Measurements from ENCODE around the gene EXOC3.

Gene EXOC3

GRCh38 chr5:456351-457194 lies 13.6 kb downstream of the EXOC3 start:
- H3K27me3 ChIP-seq (ENCODE audit: low read depth): no peaks in the 10 kb centered on the region
- H3K4me3 ChIP-seq: no peak overlapping the region
- no peak for DNase-seq (ENCODE audit: low spot score in 2 of 2)
- H3K4me1 ChIP-seq: peaks cover 7% of the 10 kb centered on the region
- in situ Hi-C loops (cut with MboI; ENCODE audit: low sequenced_read_pairs): no loop called here
- peaks cover 4% of the 10 kb centered on the region; the same call in 1 of the 2 replicates for H3K9me3 ChIP-seq
- peaks cover 35% of the 10 kb centered on the region for H3K36me3 ChIP-seq (replicated peaks)

GRCh38 chr5:457195-457961 lies 14.4 kb downstream of the EXOC3 start:
- Histone ChIP-seq H3K36me3 (replicated peaks) (peaks cover 35% of the 10 kb centered on the region), H3K4me1 (peaks cover 7% of the 10 kb centered on the region)

GRCh38 chr5:458547-459353 lies 15.8 kb downstream of the EXOC3 start:
- in situ Hi-C loops (cut with MboI; ENCODE audit: low sequenced_read_pairs): no loop called here
- peak in 1 of 2 experiments; percentile 3 for DNase-seq (ENCODE audit: low spot score in 2 of 2)
- Histone ChIP-seq H3K36me3 (replicated peaks) (peaks cover 37% of the 10 kb centered on the region), H3K9me3 (no peaks in the 10 kb centered on the region), H3K4me3 (no peak overlapping the region), H3K27me3 (ENCODE audit: low read depth) (no peaks in the 10 kb centered on the region), H3K4me1 (peaks cover 7% of the 10 kb centered on the region)

More at GRCh38 chr5:457195-457961, 14.4 kb downstream of the EXOC3 start:
- DNase-seq (ENCODE audit: low spot score in 2 of 2): no peak
- in situ Hi-C loops (cut with MboI; ENCODE audit: low sequenced_read_pairs): no loop called here
- Histone ChIP-seq H3K9me3 (no peaks in the 10 kb centered on the region), H3K27me3 (ENCODE audit: low read depth) (no peaks in the 10 kb centered on the region), H3K4me3 (no peak overlapping the region)

- in situ Hi-C loops (cut with MboI; ENCODE audit: low sequenced_read_pairs): no loop called here
- Histone ChIP-seq H3K4me1 (peaks cover 4% of the 10 kb centered on the region), H3K27me3 (ENCODE audit: low read depth) (no peaks in the 10 kb centered on the region), H3K9me3 (no peaks in the 10 kb centered on the region), H3K36me3 (replicated peaks) (peaks cover 31% of the 10 kb centered on the region), H3K4me3 (no peak overlapping the region)
- no peak for DNase-seq (ENCODE audit: low spot score in 2 of 2)
Measured at GRCh38 chr5:459562-460272, 16.7 kb downstream of the EXOC3 start.

- no peaks in the 10 kb centered on the region for H3K27me3 ChIP-seq (ENCODE audit: low read depth)
- no peaks in the 10 kb centered on the region for H3K4me1 ChIP-seq
- H3K4me3 ChIP-seq: no peak overlapping the region
- in situ Hi-C loops (cut with MboI; ENCODE audit: low sequenced_read_pairs): no loop called here
- H3K36me3 ChIP-seq (replicated peaks): peaks cover 31% of the 10 kb centered on the region
- H3K9me3 ChIP-seq: no peaks in the 10 kb centered on the region
- DNase-seq (ENCODE audit: low spot score in 2 of 2): no peak
Measured at GRCh38 chr5:460273-460625, 17.3 kb downstream of the EXOC3 start.

- Histone ChIP-seq H3K4me3 (no peak overlapping the region), H3K36me3 (replicated peaks) (peaks cover 27% of the 10 kb centered on the region), H3K27me3 (ENCODE audit: low read depth) (no peaks in the 10 kb centered on the region), H3K4me1 (no peaks in the 10 kb centered on the region), H3K9me3 (no peaks in the 10 kb centered on the region)
- DNase-seq (ENCODE audit: low spot score in 2 of 2): peak in 1 of 2 experiments; percentile 5
- in situ Hi-C loops (cut with MboI; ENCODE audit: low sequenced_read_pairs): no loop called here
Measured at GRCh38 chr5:462051-462481, 19.1 kb downstream of the EXOC3 start.

GRCh38 chr5:463301-463700 lies 20.3 kb downstream of the EXOC3 start:
- H3K4me3 ChIP-seq: no peak overlapping the region
- H3K9me3 ChIP-seq: no peaks in the 10 kb centered on the region
- no peaks in the 10 kb centered on the region for H3K27me3 ChIP-seq (ENCODE audit: low read depth)
- in situ Hi-C loops (cut with MboI; ENCODE audit: low sequenced_read_pairs): no loop called here
- peaks cover 23% of the 10 kb centered on the region for H3K36me3 ChIP-seq (replicated peaks)
- DNase-seq (ENCODE audit: low spot score in 2 of 2): no peak
- no peaks in the 10 kb centered on the region for H3K4me1 ChIP-seq

GRCh38 chr5:463952-464351 lies 21.0 kb downstream of the EXOC3 start:
- Histone ChIP-seq H3K9me3 (no peaks in the 10 kb centered on the region), H3K36me3 (replicated peaks) (peaks cover 23% of the 10 kb centered on the region), H3K27me3 (ENCODE audit: low read depth) (no peaks in the 10 kb centered on the region), H3K4me3 (no peak overlapping the region), H3K4me1 (no peaks in the 10 kb centered on the region)
- DNase-seq (ENCODE audit: low spot score in 2 of 2): no peak
- in situ Hi-C loops (cut with MboI; ENCODE audit: low sequenced_read_pairs): no loop called here

GRCh38 chr5:464446-464842 lies 21.5 kb downstream of the EXOC3 start:
- DNase-seq (ENCODE audit: low spot score in 2 of 2): no peak
- H3K27me3 ChIP-seq (ENCODE audit: low read depth): no peaks in the 10 kb centered on the region
- in situ Hi-C loops (cut with MboI; ENCODE audit: low sequenced_read_pairs): no loop called here
- no peaks in the 10 kb centered on the region for H3K9me3 ChIP-seq
- peaks cover 23% of the 10 kb centered on the region for H3K36me3 ChIP-seq (replicated peaks)
- no peaks in the 10 kb centered on the region for H3K4me1 ChIP-seq
- no peak overlapping the region for H3K4me3 ChIP-seq

GRCh38 chr5:464843-465590 lies 22.0 kb downstream of the EXOC3 start:
- H3K4me1 ChIP-seq: no peaks in the 10 kb centered on the region
- DNase-seq (ENCODE audit: low spot score in 2 of 2): no peak
- no peaks in the 10 kb centered on the region for H3K27me3 ChIP-seq (ENCODE audit: low read depth)
- H3K9me3 ChIP-seq: no peaks in the 10 kb centered on the region
- H3K4me3 ChIP-seq: no peak overlapping the region
- in situ Hi-C loops (cut with MboI; ENCODE audit: low sequenced_read_pairs): no loop called here
- H3K36me3 ChIP-seq (replicated peaks): peaks cover 23% of the 10 kb centered on the region

- no peak overlapping the region for H3K4me3 ChIP-seq
- H3K4me1 ChIP-seq: peaks cover 2% of the 10 kb centered on the region; the same call in 1 of the 2 replicates
- no peak for DNase-seq (ENCODE audit: low spot score in 2 of 2)
- no peaks in the 10 kb centered on the region for H3K9me3 ChIP-seq
- in situ Hi-C loops (cut with MboI; ENCODE audit: low sequenced_read_pairs): no loop called here
- H3K36me3 ChIP-seq (replicated peaks): peaks cover 23% of the 10 kb centered on the region
- H3K27me3 ChIP-seq (ENCODE audit: low read depth): no peaks in the 10 kb centered on the region
Measured at GRCh38 chr5:465591-466403, 22.8 kb downstream of the EXOC3 start.

GRCh38 chr5:466661-467310 lies 23.8 kb downstream of the EXOC3 start:
- no peaks in the 10 kb centered on the region for H3K9me3 ChIP-seq
- peaks cover 22% of the 10 kb centered on the region for H3K36me3 ChIP-seq (replicated peaks)
- in situ Hi-C loops (cut with MboI; ENCODE audit: low sequenced_read_pairs): no loop called here
- H3K27me3 ChIP-seq (ENCODE audit: low read depth): no peaks in the 10 kb centered on the region
- H3K4me3 ChIP-seq: no peak overlapping the region
- peaks cover 10% of the 10 kb centered on the region for H3K4me1 ChIP-seq
- no peak for DNase-seq (ENCODE audit: low spot score in 2 of 2)
